GM12878 (cell line): Measurements from ENCODE around the gene KCNC1. TPM values are rescaled to one million over a fixed set of nuclear protein-coding genes. Genes with fewer than 3 reads are reported as not detected.

Source experiments
- ATAC-seq: fragments of 200-7000 bp; cut with Tn5 transposase; 3 replicates; pipeline ENCODE4 v1.9.1; 2020; ENCODE audit warnings: mild to moderate bottlenecking, moderate library complexity
- BruUV-seq: library from RNA; stranded (reverse); fragments of 400-500 nt; replicated peaks from 2 replicates; lab custom pipeline; 2021; lab: Mats Ljungman, UMichigan
- CTCF ChIA-PET: fragments of 300-600 bp; sonication (Branson Sonifier 250); formaldehyde crosslinking; extraction: SDS; loops from one replicate; lab custom pipeline; 2021; ENCODE audit warnings: inconsistent platforms; lab: Yijun Ruan, JAX
- POLR2A ChIA-PET: fragments of 350-600 bp; formaldehyde crosslinking; extraction: SDS; loops from one replicate; lab custom pipeline; 2021; ENCODE audit warnings: inconsistent platforms; lab: Charles Lee
- RAD21 ChIA-PET: fragments of 300-600 bp; sonication (Branson Sonifier 250); formaldehyde crosslinking; loops from one replicate; lab custom pipeline; 2023; ENCODE audit warnings: antibody characterized with exemption; ENCODE audit not compliant: unreplicated experiment; lab: Charles Lee
- SMC1A ChIA-PET: fragments of 300-600 bp; sonication (Branson Sonifier 250); formaldehyde crosslinking; loops from one replicate; lab custom pipeline; 2023; ENCODE audit not compliant: unreplicated experiment, uncharacterized antibody; lab: Charles Lee
- DNase-seq: peaks from one replicate; pipeline ENCODE4 v3.0.0-alpha.2; 2011; ENCODE audit warnings: low read depth, low spot score
- FAIRE-seq: peaks from 3 replicates; lab custom pipeline; 2011; peaks lifted over from hg19 to GRCh38; lab: Jason Lieb, UNC
- H2AFZ ChIP-seq: 2 replicates; pipeline ENCODE4 v1.6.0; 2011; ENCODE audit warnings: low read depth, low read length, control low read depth; ENCODE audit not compliant: control insufficient read depth
- H3K27ac ChIP-seq: 2 replicates; pipeline ENCODE4 v1.5.1; 2011; ENCODE audit warnings: control low read depth; ENCODE audit not compliant: control insufficient read depth, insufficient read depth
- H3K27me3 ChIP-seq, 2 experiments: replicated peaks in 1 of 2; 2 replicates each; pipeline versions ENCODE4 v1.6.0 to v1.6.1; 2011; ENCODE audit warnings: low read length in 1 of 2; ENCODE audit not compliant: control insufficient read depth in 2 of 2, insufficient read depth in 2 of 2
- H3K36me3 ChIP-seq, 2 experiments: 2 replicates each; pipeline ENCODE4 v1.5.1; 2011; ENCODE audit warnings: low read length in 1 of 2; ENCODE audit not compliant: control insufficient read depth in 2 of 2, insufficient read depth in 2 of 2
- H3K4me1 ChIP-seq: 2 replicates; pipeline ENCODE4 v1.6.1; 2011; ENCODE audit warnings: mild to moderate bottlenecking, low read length, moderate library complexity, mixed read lengths; ENCODE audit not compliant: control insufficient read depth, insufficient read depth
- H3K4me2 ChIP-seq: 2 replicates; pipeline ENCODE4 v1.6.0; 2011; ENCODE audit warnings: control low read depth; ENCODE audit not compliant: control insufficient read depth, insufficient read depth
- H3K4me3 ChIP-seq: fragments of 200-600 bp; sonication (generic); 2 replicates; pipeline ENCODE4 v1.5.1; 2016
- H3K79me2 ChIP-seq: 2 replicates; pipeline ENCODE4 v1.6.0; 2011; ENCODE audit warnings: low read length; ENCODE audit not compliant: control insufficient read depth, insufficient read depth
- H3K9ac ChIP-seq: 2 replicates; pipeline ENCODE4 v1.8.0; 2011; ENCODE audit warnings: low read length, control low read depth, mixed read lengths; ENCODE audit not compliant: control insufficient read depth, insufficient read depth
- H3K9me3 ChIP-seq: replicated peaks from 3 replicates; pipeline ENCODE4 v1.5.1; 2011; ENCODE audit warnings: mild to moderate bottlenecking, low read length; ENCODE audit not compliant: control insufficient read depth, insufficient read depth
- H4K20me1 ChIP-seq: 2 replicates; pipeline ENCODE4 v1.6.0; 2011; ENCODE audit not compliant: control insufficient read depth, insufficient read depth
- KDM1A ChIP-seq: fragments of 200-600 bp; sonication (generic); IDR thresholded peaks from 2 replicates; pipeline ENCODE4 v1.6.1; 2016; ENCODE audit warnings: borderline replicate concordance
- MYC ChIP-seq: IDR thresholded peaks from 2 replicates; pipeline ENCODE4 v1.6.1; 2011; ENCODE audit warnings: mild to moderate bottlenecking, low read length, moderate library complexity, inconsistent platforms; ENCODE audit not compliant: insufficient read depth, insufficient replicate concordance, insufficient read length, severe bottlenecking
- POLR2AphosphoS2 ChIP-seq: IDR thresholded peaks from 2 replicates; pipeline ENCODE4 v1.6.1; 2011; ENCODE audit warnings: low read depth, mild to moderate bottlenecking, low read length, improper control_type of control experiment, moderate library complexity
- SMAD1 ChIP-seq: fragments of 450-650 bp; IDR thresholded peaks from 2 replicates; pipeline ENCODE4 v1.6.1; 2018; ENCODE audit warnings: mild to moderate bottlenecking, low read depth; ENCODE audit not compliant: partially characterized antibody
- SREBF1 ChIP-seq: IDR thresholded peaks from 2 replicates; pipeline ENCODE4 v1.6.1; 2012; ENCODE audit warnings: mild to moderate bottlenecking, low read length
- STAT1 ChIP-seq: fragments of 450-650 bp; conservative IDR thresholded peaks from 2 replicates; pipeline ENCODE4 v1.6.1; 2014; ENCODE audit warnings: antibody characterized with exemption, mild to moderate bottlenecking
- STAT3 ChIP-seq: IDR thresholded peaks from 2 replicates; pipeline ENCODE4 v1.6.1; 2011; ENCODE audit warnings: low read depth, low read length, improper control_type of control experiment
- USF2 ChIP-seq: IDR thresholded peaks from 2 replicates; pipeline ENCODE4 v1.6.1; 2011; ENCODE audit warnings: low read depth, low read length, improper control_type of control experiment, borderline replicate concordance
- ZNF217 ChIP-seq: fragments of 450-650 bp; IDR thresholded peaks from 2 replicates; pipeline ENCODE4 v1.6.1; 2017; ENCODE audit warnings: antibody characterized with exemption, mild to moderate bottlenecking
- ZNF274 ChIP-seq: IDR thresholded peaks from one replicate; pipeline ENCODE4 v1.8.0; 2011; ENCODE audit not compliant: insufficient read length, insufficient read depth
- WGBS: methylation state at CpG from one replicate; pipeline ENCODE4 v1.1.6; 2016; ENCODE audit warnings: low lambda C conversion rate; ENCODE audit not compliant: insufficient replicate concordance, insufficient coverage; ENCODE audit errors: missing lambda C conversion rate; 5-methylcytosine and 5-hydroxymethylcytosine counted together
- in situ Hi-C: fragments of 300-500 bp; cut with MboI; formaldehyde crosslinking; loops from 9 replicates; pipeline ENCODE4 v1.14.3; 2018; ENCODE audit warnings: mixed read lengths
- intact Hi-C: fragments of 100-400 bp; cut with micrococcal nuclease; formaldehyde crosslinking; loops from one replicate; pipeline ENCODE4 v1.14.2; 2022; ENCODE audit not compliant: unreplicated experiment
- polyA plus RNA-seq, 11 experiments: library from polyadenylated mRNA; depleted of rRNA in 4 of 11; unstranded in 6 of 11; stranded (reverse) in 5 of 11; fragments of >200 nt; fragmentation: Nextera tagmentation in 4 of 11; fragmentation: Illumina TruSeq in 1 of 11; extraction: Ambion mirVana in 4 of 11; extraction: Trizol in 1 of 11; gene quantifications; 1 replicate in 1 of 11; 2 replicates in 10 of 11; pipeline versions ENCODE4 v1.2.1 to v1.2.3, GENCODE V29; 2011 to 2016; ENCODE audit warnings: inconsistent platforms in 2 of 11, missing spikeins in 2 of 11, low read depth in 1 of 11
- total RNA-seq, 4 experiments: library from RNA; depleted of rRNA in 3 of 4; stranded (reverse); fragments of >200 nt in 3 of 4; fragmentation: Illumina TruSeq in 1 of 4; extraction: Trizol in 1 of 4; gene quantifications; 2 replicates each; pipeline versions ENCODE4 v1.2.1 to v1.2.3, GENCODE V29; 2013 to 2021

The KCNC1 gene
- total and polyA plus RNA-seq, 10 of the 15 experiments (the other 5 are each of a cell fraction or from before 2014, with no cell fraction given) = 0.27 to 0.34 TPM; not detected in 8

GRCh38 chr11:17794981-17795380 is 60.4 kb downstream of the KCNC1 start:
- no peak for FAIRE-seq
- Histone ChIP-seq H3K9me3 (no peaks in the 10 kb centered on the region), H3K36me3 (no peaks in the 10 kb centered on the region), H3K4me2 (no peak overlapping the region), H3K27me3 (no peaks in the 10 kb centered on the region), H2AFZ (no peak overlapping the region), H3K4me1 (no peaks in the 10 kb centered on the region), H3K27ac (no peak overlapping the region), H3K79me2 (no peaks in the 10 kb centered on the region), H4K20me1 (no peaks in the 10 kb centered on the region), H3K9ac (no peak overlapping the region), H3K4me3 (no peak overlapping the region)
- ChIA-PET RAD21 (no interaction called here), CTCF (no interaction called here), POLR2A (no interaction called here), SMC1A (no interaction called here)
- no TSS peak for BruUV-seq
- no peak for DNase-seq
- in situ Hi-C loops (no loop called here), intact Hi-C loops (no loop called here)
- TF ChIP-seq USF2 (no peak), STAT1 (no peak), ZNF217 (no peak), SREBF1 (no peak), KDM1A (no peak), MYC (no peak), POLR2AphosphoS2 (no peak), SMAD1 (no peak), STAT3 (no peak), ZNF274 (no peak)
- WGBS = 79% methylated on average over 5 of the region's 5 CpGs
- no peak for ATAC-seq
